KOPT-K1 (cell line): ENCODE results near the gene ODF2.
"Not testable (repeated sequence)": the region's sequence is repeated elsewhere in the genome, so short reads cannot be mapped to it uniquely, and the experiment has no call there.

Experiments used
- H3K27ac ChIP-seq: fragments of 200-600 bp; sonication (generic); 2 replicates; pipeline ENCODE4 v1.5.1; 2016; ENCODE audit warnings: antibody characterized with exemption, mild to moderate bottlenecking, low read depth, low read length; ENCODE audit not compliant: poor library complexity, severe bottlenecking
- H3K36me3 ChIP-seq: fragments of 200-600 bp; sonication (generic); 2 replicates; pipeline ENCODE4 v1.5.1; 2017; ENCODE audit warnings: antibody characterized with exemption, mild to moderate bottlenecking, low read length, moderate library complexity; ENCODE audit not compliant: insufficient read depth
- H3K9me3 ChIP-seq: fragments of 200-600 bp; sonication (generic); 2 replicates; pipeline ENCODE4 v1.5.1; 2017; ENCODE audit warnings: antibody characterized with exemption, low read length, mild to moderate bottlenecking; ENCODE audit not compliant: insufficient read depth, poor library complexity, severe bottlenecking

The ODF2 gene

GRCh38 chr9:128420651-128421481 lies 34.9 kb upstream of the ODF2 start, which contains the start of gene CERCAM:
Gene CERCAM, plus strand, starts transcription at chr9:128420857. Its CDS starts 21 bp downstream, at chr9:128420878.
- no peaks in the 10 kb centered on the region for H3K36me3 ChIP-seq

GRCh38 chr9:128421482-128421996 lies 34.3 kb upstream of the ODF2 start:
- Histone ChIP-seq H3K36me3 (no peaks in the 10 kb centered on the region), H3K9me3 (no peaks in the 10 kb centered on the region), H3K27ac (no peak overlapping the region)

More at GRCh38 chr9:128420651-128421481, 34.9 kb upstream of the ODF2 start, which contains the start of gene CERCAM:
- H3K9me3 ChIP-seq, result no peaks in the 10 kb centered on the region
- no peak within 1 kb of the TSS for H3K27ac ChIP-seq

DNA sequence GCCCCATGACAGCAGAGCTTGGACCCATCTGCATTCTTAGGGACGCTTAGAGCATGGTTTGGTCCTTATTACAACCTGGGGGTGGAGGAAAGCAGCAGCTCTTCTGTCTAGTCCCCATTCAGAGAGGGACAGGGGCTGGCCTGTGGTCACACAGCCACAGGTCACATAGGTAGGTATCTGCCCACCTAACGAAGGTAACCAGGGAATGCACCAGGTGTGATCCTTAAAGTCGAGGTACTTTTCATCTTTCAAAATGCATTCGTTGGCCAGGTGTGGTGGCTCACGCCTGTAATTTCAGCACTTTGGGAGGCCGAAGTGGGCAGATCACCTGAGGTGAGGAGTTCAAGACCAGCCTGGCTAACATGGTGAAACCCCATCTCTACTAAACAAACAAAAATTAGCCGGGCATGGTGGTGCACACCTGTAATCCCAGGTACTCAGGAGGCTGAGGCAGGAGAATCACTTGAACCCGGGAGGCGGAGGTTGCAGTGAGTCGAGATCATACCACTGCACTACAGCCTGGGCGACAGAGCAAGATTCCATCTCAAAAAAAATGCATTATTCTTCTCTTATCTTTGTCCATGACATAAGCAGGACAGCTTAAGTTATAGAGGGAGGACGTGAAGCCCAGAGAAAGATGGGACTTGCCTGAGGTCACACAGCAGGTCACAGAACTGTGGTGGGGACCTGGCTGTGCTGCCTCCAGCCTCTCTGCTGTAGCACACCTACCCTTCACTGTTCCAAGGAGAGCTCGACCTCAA lies 33.6 kb upstream of the ODF2 start:
- not testable (repeated sequence) for H3K27ac ChIP-seq, H3K36me3 ChIP-seq, H3K9me3 ChIP-seq

GRCh38 chr9:128422783-128423150 lies 33.0 kb upstream of the ODF2 start:
- H3K9me3 ChIP-seq, result no peaks in the 10 kb centered on the region
- H3K36me3 ChIP-seq, result no peaks in the 10 kb centered on the region
- H3K27ac ChIP-seq, result no peak overlapping the region

- not testable (repeated sequence) for H3K9me3 ChIP-seq, H3K36me3 ChIP-seq, H3K27ac ChIP-seq
Measured at GRCh38 chr9:128423356-128423755, 32.5 kb upstream of the ODF2 start.

DNA sequence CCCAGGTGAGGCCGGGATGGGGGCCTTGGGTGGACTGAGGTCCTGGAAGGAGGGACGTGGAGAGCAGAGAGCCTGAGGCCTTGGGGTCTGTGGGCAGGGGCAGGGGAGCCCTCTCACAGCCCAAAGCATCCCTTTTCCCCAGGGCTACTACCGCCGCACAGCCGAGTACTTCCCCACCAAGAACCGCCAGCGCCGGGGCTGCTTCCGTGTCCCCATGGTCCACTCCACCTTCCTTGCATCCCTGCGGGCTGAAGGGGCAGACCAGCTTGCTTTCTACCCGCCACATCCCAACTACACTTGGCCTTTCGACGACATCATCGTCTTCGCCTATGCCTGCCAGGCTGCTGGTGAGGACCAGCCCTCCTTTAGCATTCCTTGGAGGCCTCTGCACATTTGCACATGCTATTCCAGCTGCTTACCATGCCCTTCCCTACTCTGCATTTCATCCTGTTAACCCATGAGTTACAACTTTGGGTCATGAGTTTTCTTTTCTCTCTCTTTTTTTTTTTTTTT lies 31.5 kb upstream of the ODF2 start:
- Histone ChIP-seq H3K9me3 (no peaks in the 10 kb centered on the region), H3K36me3 (no peaks in the 10 kb centered on the region), H3K27ac (no peak overlapping the region)

GRCh38 chr9:128428644-128429512 lies 26.9 kb upstream of the ODF2 start:
- Histone ChIP-seq H3K27ac (no peak overlapping the region), H3K36me3 (no peaks in the 10 kb centered on the region), H3K9me3 (no peaks in the 10 kb centered on the region)

DNA sequence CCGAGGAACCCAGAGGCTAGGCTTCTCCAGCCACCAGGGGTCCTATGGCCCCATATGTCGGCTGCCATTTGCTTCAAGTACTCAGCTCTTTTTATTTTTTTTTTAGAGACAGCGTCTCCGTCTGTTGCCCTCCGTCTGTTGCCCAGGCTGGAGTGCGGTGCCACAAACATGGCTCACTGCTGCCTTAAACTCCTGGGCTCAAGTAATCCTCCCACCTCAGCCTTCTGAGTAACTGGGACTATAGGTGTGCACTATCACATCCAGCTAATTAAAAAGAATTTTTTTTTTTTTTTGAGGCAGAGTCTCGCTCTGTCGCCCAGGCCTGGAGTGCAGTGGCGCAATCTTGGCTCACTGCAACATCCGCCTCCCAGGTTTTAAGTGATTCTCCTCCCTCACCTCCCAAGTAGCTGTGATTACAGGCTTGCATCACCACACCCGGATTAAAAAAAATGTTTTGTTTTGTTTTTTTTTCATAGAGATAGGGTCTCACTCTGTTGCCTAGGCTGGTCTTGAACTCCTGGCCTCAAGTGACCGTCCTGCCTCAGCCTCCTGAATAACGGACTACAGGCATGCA lies 26.2 kb upstream of the ODF2 start:
- Histone ChIP-seq H3K9me3 (no peaks in the 10 kb centered on the region), H3K27ac (no peak overlapping the region), H3K36me3 (no peaks in the 10 kb centered on the region)

DNA sequence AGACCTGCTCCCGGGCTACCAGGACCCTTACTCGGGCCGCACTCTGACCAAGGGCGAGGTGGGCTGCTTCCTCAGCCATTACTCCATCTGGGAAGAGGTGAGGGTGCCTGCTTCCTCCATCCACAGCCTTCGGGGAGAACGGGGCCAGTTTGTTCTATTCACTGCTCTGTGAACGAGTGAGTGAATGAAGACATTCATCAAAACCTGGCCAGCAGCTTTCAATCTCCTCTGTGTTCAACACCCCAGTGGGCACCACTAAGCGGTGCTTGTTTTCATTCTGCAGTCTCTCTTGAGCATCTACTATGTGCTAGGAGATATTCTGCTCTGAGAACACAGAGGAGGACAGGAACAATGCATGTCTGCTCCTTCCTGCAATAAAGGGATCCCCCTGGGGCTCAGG lies 24.6 kb upstream of the ODF2 start:
- Histone ChIP-seq H3K9me3 (no peaks in the 10 kb centered on the region), H3K27ac (no peak overlapping the region), H3K36me3 (no peaks in the 10 kb centered on the region)

- no peaks in the 10 kb centered on the region for H3K36me3 ChIP-seq
- no peaks in the 10 kb centered on the region for H3K9me3 ChIP-seq
- no peak overlapping the region for H3K27ac ChIP-seq
Measured at GRCh38 chr9:128434340-128434739, 21.5 kb upstream of the ODF2 start.

GRCh38 chr9:128435611-128436010 lies 20.2 kb upstream of the ODF2 start:
- H3K36me3 ChIP-seq, result no peaks in the 10 kb centered on the region
- no peak overlapping the region for H3K27ac ChIP-seq
- no peaks in the 10 kb centered on the region for H3K9me3 ChIP-seq

DNA sequence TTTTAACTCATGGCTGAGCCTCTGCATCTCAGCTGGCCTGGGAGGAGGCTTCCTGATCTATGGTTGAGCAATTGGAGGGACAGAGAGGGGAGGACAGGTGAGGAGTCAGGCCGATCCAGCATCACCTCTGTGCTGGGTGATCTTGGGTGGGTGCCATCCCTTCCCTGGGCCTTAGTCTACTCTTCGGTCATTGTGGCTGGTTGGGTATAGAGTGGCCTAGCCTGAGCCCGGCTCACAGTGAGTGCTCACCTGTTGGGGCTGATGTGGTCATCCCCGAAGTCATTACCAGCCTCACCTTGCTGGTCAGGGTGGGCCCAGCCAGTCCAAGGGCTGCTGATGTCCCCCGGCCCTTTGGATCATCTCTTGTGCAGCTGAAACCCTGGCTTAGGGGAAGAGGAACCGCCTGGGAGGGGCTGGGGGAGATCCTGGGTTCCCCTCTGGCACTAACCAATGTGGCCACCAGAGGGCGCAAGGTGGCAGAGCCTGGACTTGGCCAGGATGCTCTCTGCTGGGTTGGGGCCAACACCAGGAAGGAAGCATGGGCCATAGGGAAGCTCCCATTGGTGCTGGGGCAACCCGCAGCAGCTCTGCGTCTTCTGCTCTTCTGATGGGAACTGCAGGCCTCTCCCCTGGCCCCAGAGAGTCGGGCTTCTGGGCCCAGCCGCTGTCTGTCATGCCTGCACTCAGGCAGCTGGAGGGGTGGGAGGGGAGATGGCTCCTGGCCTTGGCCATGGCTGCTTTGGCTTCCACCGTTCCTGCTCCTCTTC lies 17.3 kb upstream of the ODF2 start:
- Histone ChIP-seq H3K27ac (no peak overlapping the region), H3K36me3 (no peaks in the 10 kb centered on the region), H3K9me3 (no peaks in the 10 kb centered on the region)

DNA sequence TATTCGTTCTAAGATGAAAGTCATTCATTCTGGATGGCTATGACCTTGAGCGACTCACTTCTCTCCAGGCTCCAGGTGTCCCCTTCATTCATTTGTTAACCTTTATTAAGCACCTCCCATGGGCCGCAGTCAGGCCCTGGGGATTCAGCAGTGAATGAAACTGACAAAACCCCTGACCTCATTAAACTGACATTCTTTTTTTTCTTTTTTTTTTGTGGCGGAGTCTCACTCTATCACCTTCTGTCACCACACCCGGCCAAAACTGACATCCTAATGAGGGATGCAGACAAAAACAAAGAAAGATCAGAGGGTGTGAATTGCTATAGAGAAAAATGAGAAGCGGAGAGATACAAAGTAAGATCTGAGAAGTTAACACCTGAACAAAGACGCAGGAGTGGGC lies 16.5 kb upstream of the ODF2 start:
- H3K9me3 ChIP-seq, result no peaks in the 10 kb centered on the region
- no peak overlapping the region for H3K27ac ChIP-seq
- no peaks in the 10 kb centered on the region for H3K36me3 ChIP-seq

GRCh38 chr9:128442150-128442549 lies 13.7 kb upstream of the ODF2 start:
- H3K9me3 ChIP-seq, result no peaks in the 10 kb centered on the region
- no peak overlapping the region for H3K27ac ChIP-seq
- no peaks in the 10 kb centered on the region for H3K36me3 ChIP-seq
